Measurements from ENCODE around the gene HEYL. TPM values are rescaled to one million over a fixed set of nuclear protein-coding genes. Genes with fewer than 3 reads are reported as not detected.

Gene HEYL
- total RNA-seq, 1 experiment from 2014 or later: not detected

- intact Hi-C loops (cut with micrococcal nuclease): no loop called here
- Mint-ChIP-seq H3K9me3 (ENCODE audit: unreplicated experiment) (no peaks in the 10 kb centered on the region), H3K36me3 (ENCODE audit: insufficient read depth, unreplicated experiment) (no peaks in the 10 kb centered on the region), H3K4me3 (ENCODE audit: unreplicated experiment) (no peak overlapping the region), H3K27me3 (ENCODE audit: insufficient read depth, unreplicated experiment) (no peaks in the 10 kb centered on the region), H3K4me1 (ENCODE audit: insufficient read depth, unreplicated experiment) (no peaks in the 10 kb centered on the region), H3K27ac (ENCODE audit: low read depth, unreplicated experiment) (no peak overlapping the region)
- ChIA-PET CTCF (interaction anchor here (2.7 kb wide), 1 partner anchor 39 kb away, joined by 12 read pairs; no protein-coding TSS in a partner anchor), POLR2A (no interaction called here)
- no TSS peak for BruUV-seq (replicated peaks)
- DNase-seq (ENCODE audit: unreplicated experiment): no peak
- TF ChIP-seq, protein P1, sequence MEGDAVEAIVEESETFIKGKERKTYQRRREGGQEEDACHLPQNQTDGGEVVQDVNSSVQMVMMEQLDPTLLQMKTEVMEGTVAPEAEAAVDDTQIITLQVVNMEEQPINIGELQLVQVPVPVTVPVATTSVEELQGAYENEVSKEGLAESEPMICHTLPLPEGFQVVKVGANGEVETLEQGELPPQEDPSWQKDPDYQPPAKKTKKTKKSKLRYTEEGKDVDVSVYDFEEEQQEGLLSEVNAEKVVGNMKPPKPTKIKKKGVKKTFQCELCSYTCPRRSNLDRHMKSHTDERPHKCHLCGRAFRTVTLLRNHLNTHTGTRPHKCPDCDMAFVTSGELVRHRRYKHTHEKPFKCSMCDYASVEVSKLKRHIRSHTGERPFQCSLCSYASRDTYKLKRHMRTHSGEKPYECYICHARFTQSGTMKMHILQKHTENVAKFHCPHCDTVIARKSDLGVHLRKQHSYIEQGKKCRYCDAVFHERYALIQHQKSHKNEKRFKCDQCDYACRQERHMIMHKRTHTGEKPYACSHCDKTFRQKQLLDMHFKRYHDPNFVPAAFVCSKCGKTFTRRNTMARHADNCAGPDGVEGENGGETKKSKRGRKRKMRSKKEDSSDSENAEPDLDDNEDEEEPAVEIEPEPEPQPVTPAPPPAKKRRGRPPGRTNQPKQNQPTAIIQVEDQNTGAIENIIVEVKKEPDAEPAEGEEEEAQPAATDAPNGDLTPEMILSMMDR (IDR thresholded peaks at IDR 0.05; ENCODE audit: unreplicated experiment): no peak
Observed at GRCh38 chr1:39645411-39646043, 6.1 kb upstream of the HEYL start.

- Mint-ChIP-seq H3K27me3 (ENCODE audit: insufficient read depth, unreplicated experiment) (no peaks in the 10 kb centered on the region), H3K4me3 (ENCODE audit: unreplicated experiment) (no peak overlapping the region), H3K36me3 (ENCODE audit: insufficient read depth, unreplicated experiment) (no peaks in the 10 kb centered on the region), H3K9me3 (ENCODE audit: unreplicated experiment) (no peaks in the 10 kb centered on the region), H3K4me1 (ENCODE audit: insufficient read depth, unreplicated experiment) (no peaks in the 10 kb centered on the region), H3K27ac (ENCODE audit: low read depth, unreplicated experiment) (no peak overlapping the region)
- DNase-seq (ENCODE audit: unreplicated experiment): no peak
- intact Hi-C loops (cut with micrococcal nuclease): no loop called here
- TF ChIP-seq, protein P1 (IDR thresholded peaks at IDR 0.05; ENCODE audit: unreplicated experiment): no peak
- ChIA-PET POLR2A (no interaction called here), CTCF (interaction anchor here (0.6 to 1.5 kb wide), 2 partner anchors 16 to 112 kb away, joined by 3 read pairs; no protein-coding TSS in a partner anchor)
- BruUV-seq (replicated peaks): no TSS peak
Observed at GRCh38 chr1:39643705-39644104, 4.3 kb upstream of the HEYL start.

DNA sequence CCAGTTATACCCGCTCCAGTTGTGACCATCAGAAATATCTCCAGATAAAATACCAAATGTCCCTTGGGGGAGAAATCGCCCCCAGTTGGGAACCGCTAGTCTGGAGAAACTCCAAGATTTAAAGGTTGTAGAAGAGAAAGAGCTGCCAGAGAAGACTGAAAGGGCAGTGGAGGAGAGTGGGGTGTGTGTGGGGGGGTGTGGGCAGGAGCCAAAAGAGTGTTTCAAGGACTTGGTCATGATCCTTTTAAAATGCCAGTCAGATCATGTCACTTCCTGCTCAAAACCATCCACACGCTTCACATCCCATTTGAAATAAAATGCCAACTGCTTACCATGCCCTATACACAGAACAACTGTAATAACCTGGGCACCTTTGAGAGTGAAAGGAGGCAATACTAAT lies 3.4 kb upstream of the HEYL start:
- H3K27ac Mint-ChIP-seq (ENCODE audit: low read depth, unreplicated experiment): no peak overlapping the region
- H3K4me3 Mint-ChIP-seq (ENCODE audit: unreplicated experiment): no peak overlapping the region
- no peak for DNase-seq (ENCODE audit: unreplicated experiment)
- intact Hi-C loops (cut with micrococcal nuclease): no loop called here
- TF ChIP-seq, protein P1 (IDR thresholded peaks at IDR 0.05; ENCODE audit: unreplicated experiment): no peak
- H3K4me1 Mint-ChIP-seq (ENCODE audit: insufficient read depth, unreplicated experiment): no peaks in the 10 kb centered on the region
- no peaks in the 10 kb centered on the region for H3K36me3 Mint-ChIP-seq (ENCODE audit: insufficient read depth, unreplicated experiment)
- no peaks in the 10 kb centered on the region for H3K27me3 Mint-ChIP-seq (ENCODE audit: insufficient read depth, unreplicated experiment)
- no TSS peak for BruUV-seq (replicated peaks)
- ChIA-PET POLR2A (no interaction called here), CTCF (no interaction called here)
- no peaks in the 10 kb centered on the region for H3K9me3 Mint-ChIP-seq (ENCODE audit: unreplicated experiment)

DNA sequence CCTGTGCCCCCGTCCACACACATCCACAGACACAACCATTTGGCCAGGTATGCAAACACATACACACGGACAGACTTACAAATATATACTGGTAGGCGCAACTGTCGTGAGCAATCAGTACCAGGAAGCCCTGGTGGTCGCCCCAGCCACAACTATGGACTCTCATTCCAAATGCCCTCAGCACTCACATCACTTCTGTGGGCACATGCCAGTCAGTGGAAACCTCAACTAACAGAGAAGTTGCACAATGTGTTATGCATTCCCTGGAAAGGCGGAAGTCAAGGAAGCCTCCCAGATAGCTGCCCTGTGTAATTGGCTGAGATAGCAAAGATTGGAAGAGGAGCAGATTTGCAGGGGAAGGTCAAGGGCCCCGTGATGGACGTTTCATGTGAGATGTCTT lies 1.4 kb upstream of the HEYL start:
- H3K27me3 Mint-ChIP-seq (ENCODE audit: insufficient read depth, unreplicated experiment): peaks cover 6% of the 10 kb centered on the region
- H3K9me3 Mint-ChIP-seq (ENCODE audit: unreplicated experiment): no peaks in the 10 kb centered on the region
- CTCF ChIA-PET: interaction anchor here (0.7 to 2.8 kb wide), 4 partner anchors 13 to 35 kb away, joined by 4 to 13 read pairs (median 6); no protein-coding TSS in a partner anchor
- intact Hi-C loops (cut with micrococcal nuclease): no loop called here
- DNase-seq (ENCODE audit: unreplicated experiment): no peak
- no peak overlapping the region for H3K27ac Mint-ChIP-seq (ENCODE audit: low read depth, unreplicated experiment)
- POLR2A ChIA-PET: no interaction called here
- no peaks in the 10 kb centered on the region for H3K4me1 Mint-ChIP-seq (ENCODE audit: insufficient read depth, unreplicated experiment)
- no TSS peak for BruUV-seq (replicated peaks)
- H3K36me3 Mint-ChIP-seq (ENCODE audit: insufficient read depth, unreplicated experiment): no peaks in the 10 kb centered on the region
- TF ChIP-seq, protein P1 (IDR thresholded peaks at IDR 0.05; ENCODE audit: unreplicated experiment): no peak
- no peak overlapping the region for H3K4me3 Mint-ChIP-seq (ENCODE audit: unreplicated experiment)

All from MCF 10A (cell line).